ENCODE results near the gene TXNRD2. TPM values are rescaled to one million over a fixed set of nuclear protein-coding genes. Genes with fewer than 3 reads are reported as not detected.

TXNRD2 gene
- total RNA-seq, 2 donors from 2014 or later, result 29.9 to 34.3 TPM

- no peak for DNase-seq (ENCODE audit: low spot score)
- no peaks in the 10 kb centered on the region for H3K36me3 Mint-ChIP-seq
- no peak overlapping the region for H3K4me3 Mint-ChIP-seq
Observed at GRCh38 chr22:19974268-19974861, 32.7 kb upstream of the TXNRD2 start.

DNA sequence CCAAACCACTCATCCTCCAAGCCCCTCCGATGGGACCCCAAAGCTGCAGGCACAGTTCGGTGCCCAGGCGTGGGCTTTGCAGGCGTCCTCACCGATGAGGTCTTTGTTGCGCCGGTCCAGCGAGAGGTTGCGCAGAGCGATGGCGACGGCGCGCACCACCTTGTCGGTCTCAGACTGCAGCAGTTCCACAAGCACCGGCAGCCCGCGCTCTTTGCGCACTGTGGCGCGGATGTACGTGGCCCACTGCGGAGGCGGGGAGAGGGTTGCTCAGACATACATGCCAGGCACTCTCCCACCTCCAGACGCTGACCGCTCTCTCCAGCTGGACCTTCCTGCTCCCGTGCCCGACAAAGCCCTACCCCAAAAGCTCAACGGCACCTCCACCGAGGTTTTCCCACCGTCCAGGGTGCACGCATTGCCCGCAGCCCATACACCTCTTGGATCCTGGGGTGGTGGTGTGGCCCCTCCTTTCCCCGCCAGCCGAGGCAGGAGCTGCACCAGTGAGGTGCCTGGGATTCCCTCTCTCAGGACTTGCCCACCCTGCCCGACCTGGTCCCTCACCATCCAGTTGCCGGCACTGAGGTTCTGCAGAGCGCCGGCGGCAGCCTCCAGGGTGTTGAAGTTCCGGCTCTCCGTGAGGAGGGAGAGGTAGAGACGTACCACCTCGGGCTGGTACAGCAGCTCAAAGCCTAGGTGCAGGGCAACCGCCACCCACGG lies 32.1 kb upstream of the TXNRD2 start:
- Mint-ChIP-seq H3K27me3 (no peaks in the 10 kb centered on the region), H3K27ac (no peak overlapping the region), H3K9me3 (no peaks in the 10 kb centered on the region), H3K4me1 (ENCODE audit: low read depth in 2 of 2) (peaks cover 23 to 36% of the 10 kb centered on the region in 2 donors), H3K36me3 (no peaks in the 10 kb centered on the region), H3K4me3 (no peak overlapping the region)
- no peak for DNase-seq (ENCODE audit: low spot score)
- no peak for ATAC-seq

More at GRCh38 chr22:19974268-19974861, 32.7 kb upstream of the TXNRD2 start:
- H3K4me1 Mint-ChIP-seq (ENCODE audit: low read depth in 2 of 2), result peaks cover 23 to 36% of the 10 kb centered on the region in 2 donors
- H3K27me3 Mint-ChIP-seq, result no peaks in the 10 kb centered on the region
- peak overlapping the region in 1 of 2 donors; percentile 83 for H3K27ac Mint-ChIP-seq
- no peaks in the 10 kb centered on the region for H3K9me3 Mint-ChIP-seq
- ATAC-seq, result peak; percentile 59 to 73

DNA sequence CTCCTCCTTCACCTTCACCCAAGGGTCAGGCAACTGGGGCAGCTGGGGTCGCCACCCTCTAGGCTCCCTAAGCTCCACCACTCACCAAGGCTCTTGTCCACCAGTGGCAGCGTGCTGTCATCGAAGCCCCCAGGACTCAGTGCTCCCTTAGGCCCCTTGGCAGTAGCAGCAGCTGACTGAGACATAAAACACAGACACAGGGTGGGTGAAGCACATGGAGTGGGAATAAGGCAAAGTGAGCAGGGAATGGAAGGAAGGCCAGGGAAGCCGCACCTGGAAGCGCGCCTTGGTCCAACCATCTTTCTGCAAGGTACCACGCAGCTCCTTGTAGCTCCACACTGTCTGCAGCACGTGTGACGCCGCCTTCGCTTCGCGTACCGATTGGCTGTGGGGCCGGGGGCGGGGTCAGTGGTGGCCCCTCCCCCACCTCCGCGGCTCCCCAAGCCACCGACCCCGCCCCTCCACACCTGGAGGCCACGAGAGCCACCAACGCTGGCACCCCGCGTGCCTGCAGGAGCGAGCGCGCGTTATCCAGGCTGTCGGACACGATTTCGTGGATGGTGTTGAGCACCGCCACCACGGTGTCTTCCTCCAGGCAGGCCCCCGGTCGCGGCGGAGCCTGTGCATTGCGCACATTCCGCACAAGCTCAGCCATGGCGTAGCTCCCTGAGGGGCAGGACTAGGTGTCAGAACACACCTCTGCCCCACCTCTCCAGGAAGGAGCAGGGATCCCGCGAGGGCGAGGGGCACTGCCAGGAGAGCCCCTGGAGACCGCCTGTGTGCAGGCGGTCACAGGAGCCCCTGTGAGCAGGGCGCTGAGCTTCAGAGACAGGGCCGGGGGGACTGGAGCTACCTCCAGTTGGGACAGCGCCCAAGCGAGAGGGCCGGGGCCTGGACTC lies 31.3 kb upstream of the TXNRD2 start:
- Mint-ChIP-seq H3K27ac (peak overlapping the region in 1 of 2 donors; percentile 68), H3K36me3 (no peaks in the 10 kb centered on the region), H3K9me3 (no peaks in the 10 kb centered on the region), H3K27me3 (no peaks in the 10 kb centered on the region), H3K4me1 (ENCODE audit: low read depth in 2 of 2) (peaks cover 23 to 36% of the 10 kb centered on the region in 2 donors), H3K4me3 (no peak overlapping the region)
- no peak for ATAC-seq
- DNase-seq (ENCODE audit: low spot score), result no peak

GRCh38 chr22:19972251-19972650 lies 30.6 kb upstream of the TXNRD2 start:
- DNase-seq (ENCODE audit: low spot score), result no peak
- no peak for ATAC-seq

DNA sequence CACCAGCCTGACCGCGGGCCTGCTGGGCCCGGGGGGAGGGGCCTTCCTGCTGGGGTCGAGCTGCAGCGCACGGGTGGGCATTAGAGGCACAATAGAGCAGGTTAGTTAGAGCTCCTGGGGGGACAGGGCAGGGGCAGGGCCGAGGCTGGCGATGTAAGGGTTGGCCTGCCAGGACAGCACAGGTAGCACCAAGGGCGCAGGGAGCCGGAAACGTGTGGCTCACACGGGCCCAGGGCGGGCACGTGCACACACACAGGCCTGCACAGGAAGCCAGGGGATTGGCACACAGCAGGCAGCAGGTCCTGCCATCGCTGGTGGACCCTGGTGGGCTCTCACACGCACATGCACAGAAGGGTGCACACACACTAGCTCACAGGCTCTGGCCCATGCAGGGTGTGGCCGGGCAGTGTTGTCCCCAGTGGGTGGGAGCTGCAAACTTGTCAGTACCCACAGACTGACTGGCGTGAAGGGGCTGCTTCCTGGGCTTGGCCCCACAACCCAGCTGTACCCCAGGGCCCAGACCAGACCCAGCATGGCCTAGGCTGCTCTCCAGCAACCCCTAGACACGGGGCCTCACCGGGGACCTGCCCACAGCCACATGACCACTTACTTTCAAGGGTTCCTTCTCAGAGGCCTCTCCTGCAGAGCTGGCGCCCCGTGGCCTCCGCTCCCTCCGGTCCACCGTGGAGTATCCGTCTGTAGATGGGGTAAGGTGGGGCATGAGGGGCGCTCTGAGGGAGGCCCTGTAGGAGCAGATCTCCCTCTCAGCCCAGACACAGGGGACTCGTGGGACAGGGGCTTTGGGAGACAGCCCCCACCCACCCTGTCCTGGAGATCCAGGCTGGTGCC lies 29.9 kb upstream of the TXNRD2 start:
- ATAC-seq, result peak; percentile 42 to 57
- H3K4me3 Mint-ChIP-seq, result peak overlapping the region; percentile 54
- peak overlapping the region in 1 of 2 donors; percentile 68 for H3K27ac Mint-ChIP-seq
- peaks cover 29 to 48% of the 10 kb centered on the region in 2 donors for H3K4me1 Mint-ChIP-seq (ENCODE audit: low read depth in 2 of 2)
- H3K9me3 Mint-ChIP-seq, result no peaks in the 10 kb centered on the region
- no peaks in the 10 kb centered on the region for H3K27me3 Mint-ChIP-seq
- DNase-seq (ENCODE audit: low spot score), result no peak
- no peaks in the 10 kb centered on the region for H3K36me3 Mint-ChIP-seq

More at GRCh38 chr22:19972251-19972650, 30.6 kb upstream of the TXNRD2 start:
- peak overlapping the region in 1 of 2 donors; percentile 68 for H3K27ac Mint-ChIP-seq
- no peaks in the 10 kb centered on the region for H3K9me3 Mint-ChIP-seq
- H3K4me1 Mint-ChIP-seq (ENCODE audit: low read depth in 2 of 2), result peaks cover 25 to 41% of the 10 kb centered on the region in 2 donors
- H3K4me3 Mint-ChIP-seq, result peak overlapping the region; percentile 54
- H3K27me3 Mint-ChIP-seq, result no peaks in the 10 kb centered on the region
- no peaks in the 10 kb centered on the region for H3K36me3 Mint-ChIP-seq

DNA sequence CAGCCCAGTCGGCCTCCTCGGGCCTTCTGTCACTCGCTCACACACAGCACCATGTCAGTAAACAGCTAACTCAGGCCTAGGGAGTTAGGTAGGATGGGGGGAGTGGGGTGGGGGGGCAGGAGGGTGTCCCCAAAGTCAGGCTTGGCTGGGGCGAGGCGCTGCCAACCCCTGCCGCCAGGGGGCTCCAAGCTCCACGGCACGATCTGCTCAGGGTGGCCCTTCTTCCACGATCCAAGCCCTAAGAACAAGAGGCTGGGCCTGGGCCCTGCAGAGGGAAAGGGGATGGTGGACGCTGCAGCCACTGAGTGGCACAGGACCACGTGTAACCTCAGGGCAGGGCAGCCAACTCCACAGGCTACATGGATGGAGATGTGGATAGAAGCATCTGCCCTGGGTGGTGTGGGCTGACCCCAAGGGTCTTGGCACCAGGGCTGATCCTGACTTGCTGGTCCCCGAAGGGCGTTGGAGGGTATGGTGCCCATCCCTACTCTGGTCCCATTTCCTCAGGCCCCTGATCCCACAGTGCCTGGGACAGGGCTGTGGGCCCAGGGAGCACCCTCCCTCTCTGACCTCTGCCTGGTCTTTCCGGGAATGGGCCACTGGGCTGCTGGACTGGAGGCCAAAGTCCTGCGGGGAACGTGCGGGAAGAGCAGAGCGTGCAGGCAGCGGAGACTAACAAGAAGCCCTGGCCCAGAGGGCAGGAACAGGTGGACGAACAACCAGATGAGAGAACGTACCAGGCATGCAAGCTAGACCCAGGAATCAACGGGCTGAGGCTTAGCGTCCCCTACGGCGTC lies 29.1 kb upstream of the TXNRD2 start:
- DNase-seq (ENCODE audit: low spot score), result peak; percentile 74
- peak overlapping the region in 1 of 2 donors; percentile 47 for H3K27ac Mint-ChIP-seq
- ATAC-seq, result peak; percentile 63 to 72
- no peaks in the 10 kb centered on the region for H3K27me3 Mint-ChIP-seq
- H3K36me3 Mint-ChIP-seq, result no peaks in the 10 kb centered on the region
- peaks cover 32 to 52% of the 10 kb centered on the region in 2 donors for H3K4me1 Mint-ChIP-seq (ENCODE audit: low read depth in 2 of 2)
- H3K4me3 Mint-ChIP-seq, result no peak overlapping the region
- H3K9me3 Mint-ChIP-seq, result no peaks in the 10 kb centered on the region

DNA sequence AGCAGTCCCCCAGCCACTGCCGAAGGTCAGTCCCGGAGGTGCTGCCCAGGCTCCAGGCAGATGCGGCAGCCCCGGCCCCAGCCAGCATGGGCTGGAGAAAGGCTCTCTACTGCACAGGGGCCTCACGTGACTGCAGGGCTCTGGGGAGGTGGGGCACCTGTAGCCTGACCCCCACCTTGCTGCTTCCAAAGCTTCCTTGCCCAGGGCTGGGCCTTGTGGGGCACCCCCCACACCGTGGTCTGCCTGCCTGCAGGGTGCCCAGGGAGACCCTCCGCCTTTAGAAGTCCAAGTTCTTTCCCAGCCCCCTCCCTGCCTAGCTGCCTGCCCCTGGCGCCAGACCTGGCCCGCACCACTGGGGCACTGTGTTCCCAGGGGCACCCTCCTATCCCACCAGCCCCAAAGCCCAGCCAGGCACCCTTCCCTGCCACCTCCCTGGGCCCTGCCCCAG lies 28.4 kb upstream of the TXNRD2 start:
- Mint-ChIP-seq H3K27me3 (no peaks in the 10 kb centered on the region), H3K4me1 (ENCODE audit: low read depth in 2 of 2) (peaks cover 30 to 50% of the 10 kb centered on the region in 2 donors), H3K4me3 (no peak overlapping the region), H3K9me3 (no peaks in the 10 kb centered on the region), H3K36me3 (no peaks in the 10 kb centered on the region), H3K27ac (no peak overlapping the region)
- ATAC-seq, result no peak
- no peak for DNase-seq (ENCODE audit: low spot score)

- Mint-ChIP-seq H3K4me3 (no peak overlapping the region), H3K27ac (no peak overlapping the region), H3K4me1 (ENCODE audit: low read depth in 2 of 2) (peaks cover 26 to 45% of the 10 kb centered on the region in 2 donors), H3K27me3 (no peaks in the 10 kb centered on the region), H3K9me3 (no peaks in the 10 kb centered on the region), H3K36me3 (no peaks in the 10 kb centered on the region)
- DNase-seq (ENCODE audit: low spot score), result no peak
- no peak for ATAC-seq
Observed at GRCh38 chr22:19969141-19969928, 27.7 kb upstream of the TXNRD2 start.

GRCh38 chr22:19968450-19968891 lies 26.9 kb upstream of the TXNRD2 start:
- Mint-ChIP-seq H3K4me1 (ENCODE audit: low read depth in 2 of 2) (peaks cover 26 to 38% of the 10 kb centered on the region in 2 donors), H3K27me3 (no peaks in the 10 kb centered on the region), H3K9me3 (no peaks in the 10 kb centered on the region), H3K4me3 (no peak overlapping the region), H3K36me3 (no peaks in the 10 kb centered on the region), H3K27ac (no peak overlapping the region)
- DNase-seq (ENCODE audit: low spot score) (no peak), ATAC-seq (no peak)

DNA sequence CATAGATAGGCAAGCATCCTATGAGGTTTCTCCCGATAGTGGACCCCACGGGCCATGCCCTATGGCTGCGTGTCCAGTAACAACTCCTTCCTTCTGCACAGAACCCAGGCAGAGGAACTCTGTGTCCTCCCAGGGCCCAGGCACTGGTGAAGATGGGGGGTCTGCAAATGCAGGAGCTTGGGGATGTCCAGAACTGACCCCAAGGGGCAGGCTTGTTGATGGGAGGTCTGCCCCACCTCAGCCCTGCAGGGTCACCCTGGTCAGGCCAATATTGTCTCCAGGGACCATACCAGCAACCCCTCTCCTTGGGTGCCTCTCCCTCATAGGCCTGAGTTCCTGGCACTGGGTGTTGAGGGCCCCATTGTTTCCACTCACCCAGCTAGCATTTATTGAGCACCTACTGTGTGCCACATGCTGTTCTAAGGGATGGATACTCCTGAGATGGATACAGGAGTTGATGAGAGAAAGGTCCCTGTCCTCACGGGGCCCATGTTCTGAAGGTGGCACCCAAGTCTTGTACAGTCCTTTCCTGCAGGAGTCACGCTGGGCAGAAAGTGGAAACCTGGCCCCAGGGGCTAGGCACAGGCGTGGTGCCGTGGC lies 26.3 kb upstream of the TXNRD2 start:
- no peak for ATAC-seq
- Mint-ChIP-seq H3K27ac (no peak overlapping the region), H3K9me3 (no peaks in the 10 kb centered on the region), H3K27me3 (no peaks in the 10 kb centered on the region), H3K4me3 (no peak overlapping the region), H3K4me1 (ENCODE audit: low read depth in 2 of 2) (peaks cover 26 to 38% of the 10 kb centered on the region in 2 donors), H3K36me3 (no peaks in the 10 kb centered on the region)
- no peak for DNase-seq (ENCODE audit: low spot score)

DNA sequence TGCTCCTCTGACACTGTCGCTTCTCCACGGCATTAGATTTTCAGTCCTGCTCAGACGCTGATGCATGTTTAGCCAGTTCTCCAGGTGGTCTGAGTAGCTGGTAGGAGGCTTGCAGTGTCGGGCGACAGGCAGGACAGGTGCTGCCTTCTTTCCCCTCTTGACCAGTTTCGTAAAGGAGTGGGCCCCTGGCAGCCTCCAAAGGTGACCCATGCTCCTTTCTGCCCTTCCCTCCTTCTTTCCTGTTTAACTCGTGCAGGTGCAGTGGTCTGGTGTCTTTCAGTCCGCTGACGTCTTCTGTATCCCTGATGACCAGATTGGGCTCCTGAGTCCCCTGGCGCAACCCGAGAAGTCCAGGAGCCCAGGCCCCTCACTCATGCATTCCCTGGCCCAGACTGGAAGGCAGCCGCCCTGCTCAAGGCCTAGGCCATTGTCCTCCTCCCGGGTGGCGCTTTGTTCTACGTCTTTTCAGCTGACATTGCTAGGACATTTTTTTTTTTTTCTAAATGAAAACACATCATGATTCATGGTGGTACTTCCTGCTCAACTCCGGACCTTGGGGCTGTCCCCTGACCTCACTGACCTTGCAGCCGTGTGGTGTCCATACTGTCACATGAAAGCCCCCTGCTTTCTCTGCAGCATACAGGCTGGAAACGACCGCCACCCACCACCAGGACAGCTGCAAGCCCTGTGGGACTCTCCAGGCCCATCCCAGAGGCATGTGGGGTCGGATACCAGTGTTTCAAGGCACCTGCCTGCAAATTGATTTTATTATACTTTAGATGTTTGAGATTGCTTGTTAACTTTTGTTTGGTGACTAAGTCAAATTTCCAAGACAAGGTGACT lies 25.5 kb upstream of the TXNRD2 start:
- peaks cover 24 to 37% of the 10 kb centered on the region in 2 donors for H3K4me1 Mint-ChIP-seq (ENCODE audit: low read depth in 2 of 2)
- DNase-seq (ENCODE audit: low spot score) (no peak), ATAC-seq (no peak)
- no peaks in the 10 kb centered on the region for H3K27me3 Mint-ChIP-seq
- H3K9me3 Mint-ChIP-seq, result no peaks in the 10 kb centered on the region
- H3K4me3 Mint-ChIP-seq, result peak overlapping the region; percentile 36
- H3K27ac Mint-ChIP-seq, result peak overlapping the region; percentile 31 to 83
- H3K36me3 Mint-ChIP-seq, result no peaks in the 10 kb centered on the region
